GM18517 (cell line): Measurements from ENCODE around the gene RAB24.
"Not testable (repeated sequence)": the region's sequence is repeated elsewhere in the genome, so short reads cannot be mapped to it uniquely, and the experiment has no call there.

Source experiments
- ATAC-seq: cut with Tn5 transposase; IDR thresholded peaks from one replicate; pipeline ENCODE4 v1.9.1; 2021; ENCODE audit warnings: mild to moderate bottlenecking, moderate library complexity; ENCODE audit not compliant: unreplicated experiment

RAB24 gene

GRCh38 chr5:177303121-177303924 is at the start of gene RAB24, which contains the start of gene PRELID1:
Gene RAB24 (minus strand): TSS chr5:177303719. CDS start chr5:177303288, 431 bp downstream.
Gene PRELID1 (plus strand): TSS chr5:177303799. CDS start chr5:177303986, 187 bp downstream.
- peak; percentile 48 for ATAC-seq

- ATAC-seq: no peak
Observed at GRCh38 chr5:177353093-177353492, 49.6 kb upstream of the RAB24 start.

GRCh38 chr5:177351392-177352329 is 48.1 kb upstream of the RAB24 start, which contains the start of gene LMAN2:
Gene LMAN2 (minus strand): TSS chr5:177351668. CDS start chr5:177351647, 21 bp downstream.
- ATAC-seq: peak; percentile 89

- ATAC-seq: peak; percentile 25
Observed at GRCh38 chr5:177350776-177351391, 47.4 kb upstream of the RAB24 start.

GRCh38 chr5:177349762-177350161 is 46.2 kb upstream of the RAB24 start:
- no peak for ATAC-seq

GRCh38 chr5:177349362-177349647 is 45.8 kb upstream of the RAB24 start:
- ATAC-seq: no peak

GRCh38 chr5:177347699-177348098 is 44.2 kb upstream of the RAB24 start:
- no peak for ATAC-seq

GRCh38 chr5:177346820-177347219 is 43.3 kb upstream of the RAB24 start:
- ATAC-seq: no peak

GRCh38 chr5:177344891-177345290 is 41.4 kb upstream of the RAB24 start:
- no peak for ATAC-seq

- ATAC-seq: no peak
Observed at GRCh38 chr5:177343777-177344176, 40.3 kb upstream of the RAB24 start.

GRCh38 chr5:177343000-177343399 is 39.5 kb upstream of the RAB24 start:
- ATAC-seq: not testable (repeated sequence)

- no peak for ATAC-seq
Observed at GRCh38 chr5:177339107-177339638, 35.7 kb upstream of the RAB24 start.

GRCh38 chr5:177338251-177339106 is 35.0 kb upstream of the RAB24 start:
- ATAC-seq: no peak

GRCh38 chr5:177336603-177337494 is 33.3 kb upstream of the RAB24 start:
- ATAC-seq: no peak

GRCh38 chr5:177336112-177336511 is 32.6 kb upstream of the RAB24 start:
- ATAC-seq: no peak

GRCh38 chr5:177335701-177336065 is 32.2 kb upstream of the RAB24 start:
- ATAC-seq: no peak

- no peak for ATAC-seq
Observed at GRCh38 chr5:177334781-177335700, 31.5 kb upstream of the RAB24 start.

- no peak for ATAC-seq
Observed at GRCh38 chr5:177334155-177334551, 30.6 kb upstream of the RAB24 start.
